ENCODE results near the gene DNAI4.
"Not testable (repeated sequence)": the region's sequence is repeated elsewhere in the genome, so short reads cannot be mapped to it uniquely, and the experiment has no call there.

- TF ChIP-seq CTCF, POLR2A (IDR thresholded peaks at IDR 0.05): not testable (repeated sequence)
These were observed 138.9 kb downstream of the DNAI4 start for GRCh38 chr1:66785800-66786199.

Measured in Peyer's patch (tissue), 4 donors.